HG03439 (cell line): ENCODE measurements around the gene PARD3B.

Experiments
- ATAC-seq: cut with Tn5 transposase; IDR thresholded peaks from one replicate; pipeline ENCODE4 v1.9.1; 2021; ENCODE audit warnings: mild to moderate bottlenecking, moderate library complexity; ENCODE audit not compliant: unreplicated experiment

Gene PARD3B

DNA sequence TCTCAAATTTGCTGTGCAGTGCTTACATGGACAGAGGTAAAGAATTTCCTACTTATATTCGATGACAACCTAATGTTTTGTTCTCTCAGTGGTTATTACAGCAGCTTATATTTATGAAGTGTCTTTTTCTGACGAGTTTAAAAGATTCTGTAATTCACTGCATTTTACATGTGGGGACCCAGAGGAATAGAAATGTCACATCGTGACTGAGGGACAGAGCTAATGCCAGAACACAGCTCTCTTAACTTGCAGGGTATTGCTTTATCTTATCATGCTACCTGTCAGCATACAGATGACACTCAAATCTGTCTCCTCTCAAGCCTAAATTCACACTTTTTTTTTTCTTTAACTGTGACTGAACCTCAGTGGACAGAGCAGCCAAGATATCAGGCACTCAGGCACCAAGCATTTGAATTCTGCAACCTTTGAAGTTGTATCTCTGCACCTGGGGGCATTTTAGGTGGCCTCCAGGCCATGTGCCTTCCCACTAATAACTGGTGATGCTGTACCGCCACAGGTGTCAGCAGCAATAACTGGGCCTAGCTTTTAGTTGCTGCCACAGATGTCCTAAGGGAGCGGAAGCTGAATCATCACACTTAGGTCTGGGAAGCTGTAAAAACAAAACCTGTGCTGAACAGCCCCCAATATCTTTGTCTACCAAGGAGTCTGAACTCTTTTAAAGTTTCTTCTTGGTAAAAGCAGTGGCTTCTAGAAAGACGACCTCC lies 821.2 kb downstream of the PARD3B start:
- ATAC-seq, result no peak

DNA sequence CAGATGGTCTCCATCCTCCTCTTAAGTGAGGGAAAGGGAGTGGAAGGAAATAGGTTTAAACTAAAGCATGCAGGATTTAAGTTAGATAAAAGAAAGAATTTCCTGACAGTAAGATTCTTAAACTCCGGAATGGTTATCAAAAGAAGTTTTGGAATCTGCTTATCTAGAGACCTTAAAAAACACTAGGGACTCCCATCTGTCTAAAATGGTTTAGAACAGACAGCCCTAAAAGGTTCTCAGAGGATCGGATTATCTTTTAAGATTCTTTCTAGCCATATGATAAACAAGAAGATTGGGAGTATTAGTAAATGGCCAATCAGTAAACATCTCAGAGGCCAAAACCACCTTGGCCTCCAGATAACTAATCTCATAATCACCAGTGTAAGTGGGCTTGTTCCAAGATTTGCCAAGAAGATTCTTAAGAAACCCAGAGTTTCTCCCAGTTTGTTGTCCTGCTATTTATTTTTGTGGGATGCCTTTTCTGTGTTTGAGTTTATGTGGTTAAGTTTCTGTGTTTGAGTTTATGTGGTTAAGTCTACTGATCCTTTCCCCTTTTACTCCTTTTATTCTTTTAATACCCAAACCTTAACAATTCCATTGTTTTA lies 822.2 kb downstream of the PARD3B start:
- no peak for ATAC-seq

DNA sequence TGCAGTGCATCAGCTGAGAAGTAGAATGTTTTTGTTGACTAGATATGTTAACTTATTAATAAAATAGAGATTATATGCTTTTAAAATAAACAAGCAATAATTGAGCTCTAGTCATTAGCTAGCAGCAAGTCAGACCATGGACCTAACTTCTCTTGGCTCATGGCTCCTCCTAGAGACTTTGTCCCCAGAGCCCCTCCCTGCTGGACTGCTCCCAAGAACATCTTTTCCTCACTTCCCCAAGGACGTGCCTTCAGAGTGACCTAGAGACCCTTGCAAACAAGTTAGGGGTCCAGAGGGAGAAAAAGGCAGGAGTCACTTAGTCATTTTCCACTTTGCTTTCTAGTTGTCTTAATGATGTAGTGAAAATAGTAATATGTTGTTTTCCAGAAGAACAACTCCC lies 824.5 kb downstream of the PARD3B start:
- ATAC-seq, result no peak

DNA sequence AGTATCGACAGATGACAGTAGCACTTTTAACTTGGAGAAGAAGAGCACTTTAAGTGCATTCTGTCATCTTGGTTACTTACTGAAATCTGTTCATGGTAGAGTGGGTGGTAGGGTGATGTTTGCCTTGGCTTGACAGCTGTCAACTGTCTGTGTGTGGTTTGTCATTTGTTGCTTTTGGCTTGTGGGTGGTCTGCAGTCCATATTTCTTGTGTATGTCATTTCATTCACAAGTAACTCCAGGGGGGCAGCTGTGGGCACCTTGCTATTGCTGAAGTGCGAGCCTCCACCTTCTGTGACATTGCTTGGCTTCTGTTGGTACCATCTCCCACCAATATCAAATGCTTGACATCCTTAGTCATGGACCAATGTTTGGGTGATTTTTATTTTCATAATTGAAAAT lies 825.5 kb downstream of the PARD3B start:
- ATAC-seq, result no peak

DNA sequence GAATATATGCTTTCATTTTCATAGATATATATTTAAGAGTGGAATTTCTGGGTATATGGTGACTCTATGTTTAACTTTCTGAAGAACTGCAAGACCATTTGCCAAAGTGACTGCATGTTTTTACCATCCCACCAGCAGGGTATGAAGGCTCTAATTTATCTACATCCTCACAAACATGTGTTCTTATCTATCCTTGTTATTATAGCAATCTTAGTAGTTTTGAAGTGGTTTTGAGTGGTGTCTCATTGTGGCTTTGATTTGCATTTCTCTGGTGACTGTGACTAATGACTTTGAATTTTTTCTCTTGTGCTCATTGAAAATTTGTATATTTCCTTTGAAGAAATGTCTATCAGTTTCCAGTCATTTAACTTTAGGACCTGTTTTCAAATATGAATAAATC lies 826.9 kb downstream of the PARD3B start:
- ATAC-seq, result no peak

DNA sequence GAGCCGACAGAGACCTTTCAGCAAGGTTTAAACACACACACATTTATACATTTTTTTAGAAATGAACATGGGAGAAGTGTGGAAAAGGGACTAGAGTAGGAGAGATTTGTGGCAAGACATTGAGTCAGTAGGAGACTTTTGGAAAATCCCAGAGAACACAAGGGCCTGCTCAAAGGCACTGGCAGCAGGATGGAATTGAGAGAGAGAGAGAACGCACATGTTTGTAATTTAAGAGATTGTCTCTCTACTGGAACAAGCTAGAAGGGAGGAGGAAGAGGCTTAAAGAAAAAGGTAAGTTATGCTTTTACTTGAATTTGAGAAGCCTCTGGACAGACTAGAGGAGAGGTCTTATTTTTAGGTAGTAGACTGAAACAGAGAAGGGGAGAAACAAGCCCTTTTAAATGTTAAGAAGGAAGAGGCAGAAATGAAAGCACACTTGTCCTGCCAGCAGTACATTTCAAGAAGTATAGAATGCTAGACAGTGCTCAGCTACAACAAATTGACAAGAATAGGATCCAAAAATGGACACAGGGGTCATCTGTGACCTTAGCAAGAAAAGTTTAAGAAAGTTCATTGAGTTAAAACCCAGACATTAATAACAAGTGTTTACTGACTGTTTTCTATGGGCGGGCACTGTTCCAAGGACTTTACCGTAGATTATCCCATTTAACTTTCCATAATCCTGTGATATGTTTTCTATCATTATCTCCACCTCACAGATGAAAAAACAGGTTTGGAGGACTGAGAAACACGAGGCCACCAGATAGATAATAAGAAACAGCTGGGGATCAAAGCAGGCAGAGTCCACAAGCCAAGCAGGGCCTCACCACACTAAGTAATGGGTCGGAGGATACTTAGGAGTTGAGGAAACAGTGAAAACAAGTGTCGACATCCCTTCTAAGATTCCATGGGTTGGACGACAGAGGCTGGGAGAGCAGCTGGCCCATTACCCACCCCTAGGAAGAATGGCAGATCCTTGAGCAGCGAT lies 830.5 kb downstream of the PARD3B start:
- no peak for ATAC-seq

DNA sequence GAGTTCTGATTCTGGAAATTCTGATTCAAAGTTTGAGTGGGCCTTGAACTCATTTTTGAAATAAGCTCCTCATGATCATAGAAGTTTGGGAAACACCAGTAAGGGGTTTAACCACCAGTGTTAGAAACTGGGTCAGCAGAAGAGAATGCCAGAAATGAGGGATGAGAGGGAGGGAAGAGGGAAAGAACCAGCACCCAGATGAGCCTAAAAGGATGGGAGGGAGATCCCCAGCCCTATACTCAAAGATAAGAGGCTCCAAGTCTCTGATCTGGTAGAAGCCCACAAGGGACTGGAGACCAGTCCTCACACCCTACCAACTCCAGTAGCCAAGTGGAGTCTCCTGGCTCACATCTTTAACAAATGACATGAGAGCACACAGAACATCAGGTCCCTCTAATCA lies 832.0 kb downstream of the PARD3B start:
- no peak for ATAC-seq

DNA sequence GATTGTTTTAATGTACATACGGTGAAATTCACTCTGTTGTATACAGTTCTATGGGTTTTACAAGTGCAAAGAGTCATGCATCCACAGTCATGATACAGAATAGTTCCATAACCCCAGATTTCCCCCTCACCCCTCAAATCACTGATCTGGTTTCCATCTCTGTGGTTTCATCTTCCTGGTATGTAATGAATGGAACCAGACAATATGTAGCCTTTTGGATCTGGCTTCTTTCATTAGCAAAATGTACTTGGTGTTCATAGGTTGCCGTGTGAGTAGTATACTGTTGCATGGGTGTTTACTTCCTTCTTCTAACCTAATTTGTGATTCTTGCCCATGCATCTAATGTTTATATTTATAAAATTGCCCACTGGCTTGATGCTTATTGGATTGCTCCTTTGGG lies 838.3 kb downstream of the PARD3B start:
- no peak for ATAC-seq

DNA sequence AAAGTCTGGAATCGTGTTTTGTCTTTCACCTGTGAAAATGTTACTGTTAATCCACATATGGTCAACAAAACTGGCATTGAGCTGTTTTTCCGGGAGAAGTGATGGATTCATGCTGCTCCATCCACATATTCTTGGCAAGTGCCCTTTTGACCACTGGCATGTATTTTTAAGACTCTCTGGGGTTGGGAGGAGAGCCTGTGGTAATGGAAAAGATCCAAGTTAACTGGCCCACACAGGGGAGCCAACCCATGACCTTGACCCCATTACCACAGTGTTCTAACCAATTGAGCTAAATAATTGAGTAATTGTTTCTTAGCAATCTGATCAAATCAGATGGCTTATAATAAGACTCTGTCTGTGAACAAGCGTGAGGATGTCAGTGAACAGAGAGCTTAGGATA lies 840.8 kb downstream of the PARD3B start:
- no peak for ATAC-seq

DNA sequence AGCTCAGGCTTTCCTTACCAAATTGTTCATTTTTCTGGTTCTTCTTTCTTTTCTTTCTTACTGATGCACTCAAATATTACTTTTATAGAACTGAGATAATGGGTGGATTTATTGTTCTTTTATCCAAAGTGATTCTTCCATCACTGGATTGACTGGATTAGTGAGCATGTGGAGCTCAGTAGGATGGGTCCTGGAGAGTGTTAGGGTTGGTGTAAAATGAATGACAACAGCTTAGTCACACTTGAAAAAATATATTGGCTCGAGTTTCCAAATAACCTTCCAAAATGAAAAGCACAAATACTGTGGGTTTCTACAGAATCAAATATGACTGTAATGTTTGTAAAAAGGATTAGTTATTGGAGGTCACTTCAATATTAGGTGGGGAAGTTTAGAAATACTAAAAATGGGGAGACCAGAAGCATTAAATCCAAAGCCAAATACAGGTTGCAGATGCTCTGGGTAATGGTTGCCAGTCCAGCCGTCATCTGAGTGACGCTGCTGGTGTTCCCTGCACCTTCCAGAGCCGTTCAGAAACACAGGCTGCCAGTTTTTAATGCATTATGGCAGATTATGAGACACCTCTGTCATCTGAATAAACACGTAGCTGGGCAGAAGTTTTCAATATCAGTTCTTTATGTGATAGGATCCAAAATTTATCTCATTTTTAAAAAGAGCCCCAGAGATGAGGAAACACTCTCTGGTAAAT lies 842.2 kb downstream of the PARD3B start:
- ATAC-seq, result no peak

DNA sequence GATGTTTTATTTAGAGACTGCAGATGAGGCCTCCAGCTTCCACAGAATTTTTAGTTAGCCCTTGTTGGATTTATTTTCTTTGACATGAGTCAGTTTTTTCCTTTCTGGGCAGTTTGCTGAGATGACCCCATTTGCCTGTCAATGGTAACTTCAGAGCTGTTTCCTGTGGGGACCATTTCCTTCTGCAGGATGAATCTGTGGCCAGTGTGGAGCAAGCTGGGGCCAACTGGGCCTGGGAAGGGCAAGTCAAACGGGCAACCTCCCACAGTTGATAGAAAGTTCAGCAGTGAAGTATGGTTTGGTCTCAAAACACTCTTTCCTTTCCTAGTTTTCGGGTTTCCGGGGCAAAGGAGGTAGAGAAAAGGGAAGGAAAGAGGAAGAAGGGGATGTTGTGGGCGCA lies 845.6 kb downstream of the PARD3B start:
- no peak for ATAC-seq

DNA sequence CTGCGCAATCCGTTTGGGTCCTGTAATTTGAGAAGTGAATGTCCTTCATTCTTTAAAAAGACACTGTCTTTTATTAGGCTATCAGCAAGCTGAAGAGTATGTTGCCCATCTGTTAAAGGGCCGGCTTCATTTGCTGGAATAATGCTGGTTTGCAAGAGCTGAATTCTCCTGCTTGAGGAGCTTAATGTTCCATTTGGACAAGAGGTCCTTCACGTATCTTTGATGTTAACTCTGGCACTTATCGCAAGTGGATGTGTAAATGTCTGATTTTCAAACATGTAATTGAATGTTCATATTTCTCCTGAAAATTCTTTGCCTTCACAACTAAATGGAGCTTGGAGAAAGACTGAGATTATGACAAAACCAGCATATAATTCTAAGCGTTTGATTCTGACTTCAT lies 856.2 kb downstream of the PARD3B start:
- no peak for ATAC-seq

DNA sequence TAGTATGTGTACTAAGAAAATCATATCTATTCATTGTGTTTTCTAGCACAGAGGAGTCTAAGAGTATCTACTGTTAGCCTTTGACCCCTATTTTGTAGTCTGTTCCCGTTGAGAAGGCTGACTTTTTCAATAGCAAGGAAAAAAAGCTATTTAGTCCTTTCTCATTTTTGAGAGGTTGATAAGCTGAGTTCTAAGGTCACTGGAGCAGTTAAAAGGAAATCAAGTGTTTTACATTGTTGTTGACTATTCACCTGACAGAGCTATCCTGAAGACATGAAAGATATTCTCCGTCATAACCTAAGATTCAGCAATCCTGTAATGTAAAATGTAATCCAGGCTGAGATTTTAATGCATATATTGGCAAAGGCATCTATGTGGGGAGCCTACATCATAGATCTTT lies 856.7 kb downstream of the PARD3B start:
- ATAC-seq, result no peak

DNA sequence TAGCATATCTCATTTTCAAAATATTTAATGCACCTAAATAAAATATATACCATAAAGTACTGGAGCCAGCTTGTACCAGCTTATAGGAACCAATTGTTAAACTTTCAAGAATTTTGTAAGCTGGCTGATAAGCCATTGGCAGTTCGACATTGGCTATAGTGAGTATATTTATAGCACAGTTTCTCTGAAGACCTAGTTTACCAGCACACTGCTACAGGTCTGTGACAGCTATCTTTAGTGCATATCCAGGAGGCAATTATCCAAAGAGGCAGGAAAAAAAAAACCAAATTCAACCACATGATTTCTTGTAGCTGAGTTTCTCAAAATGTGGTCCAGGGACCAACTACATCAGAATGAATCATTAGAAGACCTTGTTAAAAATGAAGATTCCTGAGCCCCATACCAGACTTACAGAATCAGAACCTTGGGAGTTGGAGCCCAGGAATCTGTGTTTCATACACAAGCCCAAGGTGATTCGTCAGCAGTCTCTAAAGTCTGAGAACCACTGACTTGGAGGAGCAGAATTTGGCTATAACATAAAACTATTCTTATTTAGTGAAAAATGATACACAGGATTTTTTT lies 858.1 kb downstream of the PARD3B start:
- no peak for ATAC-seq

DNA sequence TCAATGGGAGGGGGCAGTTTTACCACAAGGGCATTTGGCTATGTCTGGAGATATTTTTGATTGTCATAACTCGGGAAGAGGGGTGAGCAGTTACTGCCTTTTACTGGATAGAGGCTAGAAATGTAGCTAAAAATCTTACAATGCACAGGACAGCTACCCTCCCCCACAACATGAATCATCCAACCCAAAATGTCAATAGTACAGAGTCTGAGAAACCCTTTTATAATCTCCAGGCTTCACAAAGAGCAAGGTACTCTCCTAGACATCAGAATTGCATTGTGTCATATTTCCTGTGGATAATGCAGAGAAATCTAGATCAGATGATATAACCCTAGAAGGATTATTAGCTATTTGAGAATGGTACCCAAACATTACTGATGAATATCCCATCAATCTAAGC lies 859.9 kb downstream of the PARD3B start:
- ATAC-seq, result no peak

DNA sequence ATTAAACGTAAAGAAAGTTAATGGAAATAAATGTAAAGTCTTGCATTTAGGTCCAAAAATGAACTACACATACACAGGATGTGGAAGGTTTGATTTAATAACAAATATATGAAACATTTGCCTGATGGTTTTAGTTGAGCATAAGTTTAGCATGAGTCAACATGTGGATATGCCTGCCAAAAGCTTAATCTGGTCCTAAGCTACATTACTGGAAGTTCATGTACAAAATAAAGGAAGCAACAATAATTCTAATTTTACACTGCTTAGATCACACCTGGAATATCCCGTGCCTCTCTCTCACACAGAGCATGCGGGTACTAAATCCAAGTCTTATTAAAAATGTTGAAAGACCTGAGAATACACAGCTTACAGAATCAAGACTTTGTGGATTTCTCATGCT lies 860.5 kb downstream of the PARD3B start:
- ATAC-seq, result no peak

DNA sequence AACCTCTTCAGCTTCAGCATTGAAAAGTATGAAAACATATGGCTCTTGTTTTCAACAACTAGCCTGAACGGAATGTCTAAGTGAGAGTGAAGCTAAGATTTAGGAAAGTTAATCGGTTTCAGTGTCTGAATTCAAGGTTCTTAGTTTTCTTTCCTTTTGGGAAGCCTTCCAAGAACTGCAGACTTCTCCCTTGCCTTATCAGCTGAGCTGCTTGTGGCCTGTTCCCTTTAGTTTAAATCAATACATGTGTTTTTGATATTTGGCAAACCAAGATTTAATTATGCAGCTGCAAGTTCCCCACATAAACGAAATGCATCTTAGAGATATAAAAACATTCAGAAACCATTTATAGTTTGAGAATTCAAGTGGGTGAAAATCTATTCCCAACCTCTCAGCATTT lies 862.7 kb downstream of the PARD3B start:
- no peak for ATAC-seq

DNA sequence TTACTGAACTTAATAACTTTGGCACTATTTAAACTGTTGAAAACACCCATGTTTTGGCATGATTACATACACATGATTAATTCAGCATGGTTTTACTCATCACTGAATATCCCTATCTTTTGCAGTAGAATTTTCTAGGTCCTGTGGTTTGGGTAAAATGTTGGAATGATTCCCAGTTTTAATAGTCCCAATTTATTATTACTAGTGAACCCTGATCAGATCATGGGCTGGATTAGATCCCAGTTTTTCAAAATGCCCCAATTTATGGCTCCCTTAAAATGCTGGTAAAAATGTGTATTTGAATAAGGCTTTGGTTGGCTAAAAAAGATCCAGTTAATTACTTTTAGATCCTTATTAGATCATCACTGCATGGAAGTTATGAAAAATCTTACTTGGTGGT lies 863.4 kb downstream of the PARD3B start:
- ATAC-seq, result no peak

DNA sequence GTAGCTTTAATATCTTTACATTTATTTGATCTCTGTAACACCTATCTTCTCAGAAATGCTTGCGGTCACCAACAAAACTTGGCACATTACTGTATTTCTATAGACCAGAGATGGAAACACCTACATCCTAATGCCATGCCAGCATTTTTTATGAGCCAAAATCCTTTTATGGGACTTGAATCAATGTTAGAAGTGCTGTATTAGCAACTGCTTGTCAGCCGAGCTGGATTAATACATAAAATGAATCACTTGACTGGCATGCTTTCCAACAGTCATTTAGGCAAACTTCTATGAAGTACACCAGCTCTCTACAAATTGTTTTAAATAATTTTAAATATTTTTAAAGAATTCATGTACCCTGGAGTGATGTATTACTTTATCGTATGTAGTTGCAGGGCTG lies 864.1 kb downstream of the PARD3B start:
- no peak for ATAC-seq

DNA sequence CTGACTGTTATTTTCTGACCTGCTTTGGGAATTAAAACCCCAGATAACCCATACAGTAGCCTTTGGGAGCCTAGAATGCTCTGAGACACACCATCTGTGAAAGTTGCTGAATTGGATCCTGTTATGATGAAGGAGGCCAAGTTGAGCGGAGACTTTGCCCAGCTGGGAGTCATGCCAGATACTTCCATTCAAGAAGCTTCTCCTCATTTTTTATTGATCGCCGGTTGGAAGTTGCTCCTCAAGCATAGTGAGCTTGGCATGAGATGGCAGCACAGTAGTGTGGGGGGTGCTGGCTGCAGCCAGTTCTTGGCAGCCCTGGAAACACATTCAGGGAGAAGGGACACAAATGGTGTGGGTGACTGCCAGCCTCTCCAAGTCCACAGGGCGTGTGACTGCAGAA lies 866.3 kb downstream of the PARD3B start:
- no peak for ATAC-seq

DNA sequence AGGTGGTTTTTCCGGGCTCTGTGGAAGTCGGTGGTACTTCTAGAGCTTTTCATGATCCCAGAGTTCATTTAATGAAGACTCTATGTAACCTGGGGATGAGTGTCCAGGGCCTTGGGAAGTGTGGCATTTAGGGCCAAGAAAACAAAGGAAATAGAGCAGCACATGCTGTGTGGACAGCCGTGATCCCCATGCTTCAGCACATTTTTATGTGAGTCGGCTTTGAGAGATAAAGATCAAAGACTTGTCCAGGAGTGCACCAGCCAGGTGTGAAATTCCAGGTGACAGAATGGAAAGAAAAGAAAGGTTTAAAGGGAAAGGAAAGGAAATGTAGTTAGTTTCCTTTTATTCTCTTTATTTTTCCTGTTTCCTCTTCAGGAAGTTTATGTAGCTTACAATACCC lies 879.1 kb downstream of the PARD3B start:
- ATAC-seq, result no peak
